Panc1 (cell line): ENCODE results near the gene JMJD1C. TPM values are rescaled to one million over a fixed set of nuclear protein-coding genes. Genes with fewer than 3 reads are reported as not detected.

ENCODE experiments used
- ATAC-seq: fragments of 200-7000 bp; cut with Tn5 transposase; 2 replicates; pipeline ENCODE4 v1.9.1; 2020; ENCODE audit warnings: mild to moderate bottlenecking, moderate library complexity
- BruUV-seq: library from RNA; stranded (reverse); fragments of 400-500 nt; replicated peaks from 2 replicates; lab custom pipeline; 2021; lab: Mats Ljungman, UMichigan
- CTCF ChIA-PET: fragments of 300-600 bp; sonication (Branson Sonifier 250); formaldehyde crosslinking; loops from one replicate; lab custom pipeline; 2022; ENCODE audit warnings: antibody characterized with exemption; lab: Charles Lee
- POLR2A ChIA-PET: fragments of 300-600 bp; sonication (Branson Sonifier 250); formaldehyde crosslinking; loops from one replicate; lab custom pipeline; 2022; ENCODE audit warnings: antibody characterized with exemption; lab: Charles Lee
- DNase-seq: peaks from one replicate; pipeline ENCODE4 v3.0.0-alpha.2; 2010; ENCODE audit warnings: low read depth, low spot score
- H3K27ac ChIP-seq: 2 replicates; pipeline ENCODE4 v1.5.1; 2011; ENCODE audit warnings: mild to moderate bottlenecking, low read length, inconsistent platforms
- H3K27me3 ChIP-seq: fragments of 200-500 bp; sonication (Bioruptor generic); 2 replicates; pipeline ENCODE4 v1.6.0; 2014; ENCODE audit warnings: low read length, inconsistent platforms; ENCODE audit not compliant: control insufficient read depth, insufficient read depth
- H3K36me3 ChIP-seq: fragments of 200-500 bp; sonication (Bioruptor generic); 2 replicates; pipeline ENCODE4 v1.5.1; 2014; ENCODE audit warnings: inconsistent platforms, mild to moderate bottlenecking, low read length, moderate library complexity; ENCODE audit not compliant: control insufficient read depth, insufficient read depth
- H3K4me1 ChIP-seq: 2 replicates; pipeline ENCODE4 v1.5.1; 2011; ENCODE audit warnings: inconsistent platforms, mild to moderate bottlenecking, low read length, moderate library complexity; ENCODE audit not compliant: control insufficient read depth, insufficient read depth
- H3K4me3 ChIP-seq, 2 experiments: 2 replicates each; pipeline ENCODE4 v1.5.1; 2011 to 2012; ENCODE audit warnings: low read depth in 2 of 2, low read length in 2 of 2, mild to moderate bottlenecking in 2 of 2, inconsistent platforms in 1 of 2, moderate library complexity in 1 of 2
- H3K9me3 ChIP-seq: fragments of 200-500 bp; sonication (Bioruptor generic); 2 replicates; pipeline ENCODE4 v1.5.1; 2014; ENCODE audit warnings: low read depth, mild to moderate bottlenecking, inconsistent platforms, low read length, moderate library complexity; ENCODE audit not compliant: control insufficient read depth, insufficient read depth
- POLR2AphosphoS5 ChIP-seq: IDR thresholded peaks from 2 replicates; pipeline ENCODE4 v1.6.1; 2012; ENCODE audit warnings: mild to moderate bottlenecking, low read depth, low read length, moderate library complexity
- SIN3A ChIP-seq: IDR thresholded peaks from 2 replicates; pipeline ENCODE4 v1.6.1; 2012; ENCODE audit warnings: low read depth, mild to moderate bottlenecking, low read length, moderate library complexity, borderline replicate concordance; ENCODE audit not compliant: insufficient read depth
- TCF7L2 ChIP-seq: IDR thresholded peaks from 2 replicates; pipeline ENCODE4 v1.6.1; 2011; ENCODE audit warnings: mild to moderate bottlenecking, low read depth, low read length, inconsistent platforms
- in situ Hi-C: cut with HindIII; loops from 2 replicates; pipeline ENCODE4 v1.10.0; 2016; ENCODE audit warnings: low sequenced_read_pairs, low pct_unique_long_range_greater_than_20kb
- intact Hi-C: fragments of 100-400 bp; cut with micrococcal nuclease; formaldehyde crosslinking; loops from one replicate; pipeline ENCODE4 v1.10.0; 2022; ENCODE audit not compliant: unreplicated experiment
- total RNA-seq: library from RNA; stranded (reverse); gene quantifications from one replicate; pipeline ENCODE4 v1.2.1, GENCODE V29; 2021; ENCODE audit not compliant: unreplicated experiment
- TF ChIP-seq, protein P1 (sequence below): fragments of 450-650 bp; IDR thresholded peaks from 2 replicates; pipeline ENCODE4 v1.5.1; 2017; ENCODE audit warnings: mild to moderate bottlenecking
- TF ChIP-seq, protein P2 (sequence below), 2 experiments: IDR thresholded peaks; 2 replicates each; pipeline ENCODE4 v1.6.1; 2011 to 2012; ENCODE audit warnings: low read depth in 2 of 2, control low read depth in 1 of 2, low read length in 1 of 2, mild to moderate bottlenecking in 1 of 2, moderate library complexity in 1 of 2; ENCODE audit not compliant: insufficient read depth in 1 of 2

JMJD1C gene
- total RNA-seq, 1 experiment from 2014 or later, result 88.3 TPM

DNA sequence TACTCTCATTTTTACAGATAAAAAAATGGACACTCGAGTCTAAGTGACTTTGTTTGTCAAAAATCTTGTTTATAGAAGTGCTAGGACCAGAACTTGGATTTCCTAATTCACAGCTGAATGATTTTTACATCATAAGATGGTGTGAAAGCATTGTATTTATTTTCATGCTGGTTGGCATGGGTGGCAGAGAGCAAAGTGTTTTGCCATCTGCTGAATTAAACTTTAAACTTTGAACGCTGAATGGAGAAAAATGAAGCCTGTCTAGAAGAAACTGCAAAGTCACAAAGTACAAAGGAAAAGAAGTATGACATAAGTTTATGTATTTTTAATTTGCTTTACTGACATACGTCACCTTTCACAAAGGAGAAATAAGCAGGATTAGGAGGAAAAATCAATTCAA is 190.7 kb downstream of the JMJD1C start:
- ATAC-seq (no peak), DNase-seq (no peak)
- Histone ChIP-seq H3K27me3 (no peaks in the 10 kb centered on the region), H3K9me3 (no peaks in the 10 kb centered on the region), H3K4me1 (peaks cover 6% of the 10 kb centered on the region), H3K36me3 (no peaks in the 10 kb centered on the region), H3K4me3 (no peak overlapping the region), H3K27ac (no peak overlapping the region)
- in situ Hi-C loops (no loop called here), intact Hi-C loops (no loop called here)
- ChIA-PET POLR2A (no interaction called here), CTCF (no interaction called here)
- TF ChIP-seq TCF7L2 (no peak), POLR2AphosphoS5 (no peak), SIN3A (no peak)
- TF ChIP-seq, protein P1, sequence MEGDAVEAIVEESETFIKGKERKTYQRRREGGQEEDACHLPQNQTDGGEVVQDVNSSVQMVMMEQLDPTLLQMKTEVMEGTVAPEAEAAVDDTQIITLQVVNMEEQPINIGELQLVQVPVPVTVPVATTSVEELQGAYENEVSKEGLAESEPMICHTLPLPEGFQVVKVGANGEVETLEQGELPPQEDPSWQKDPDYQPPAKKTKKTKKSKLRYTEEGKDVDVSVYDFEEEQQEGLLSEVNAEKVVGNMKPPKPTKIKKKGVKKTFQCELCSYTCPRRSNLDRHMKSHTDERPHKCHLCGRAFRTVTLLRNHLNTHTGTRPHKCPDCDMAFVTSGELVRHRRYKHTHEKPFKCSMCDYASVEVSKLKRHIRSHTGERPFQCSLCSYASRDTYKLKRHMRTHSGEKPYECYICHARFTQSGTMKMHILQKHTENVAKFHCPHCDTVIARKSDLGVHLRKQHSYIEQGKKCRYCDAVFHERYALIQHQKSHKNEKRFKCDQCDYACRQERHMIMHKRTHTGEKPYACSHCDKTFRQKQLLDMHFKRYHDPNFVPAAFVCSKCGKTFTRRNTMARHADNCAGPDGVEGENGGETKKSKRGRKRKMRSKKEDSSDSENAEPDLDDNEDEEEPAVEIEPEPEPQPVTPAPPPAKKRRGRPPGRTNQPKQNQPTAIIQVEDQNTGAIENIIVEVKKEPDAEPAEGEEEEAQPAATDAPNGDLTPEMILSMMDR, result no peak
- TF ChIP-seq, protein P2, sequence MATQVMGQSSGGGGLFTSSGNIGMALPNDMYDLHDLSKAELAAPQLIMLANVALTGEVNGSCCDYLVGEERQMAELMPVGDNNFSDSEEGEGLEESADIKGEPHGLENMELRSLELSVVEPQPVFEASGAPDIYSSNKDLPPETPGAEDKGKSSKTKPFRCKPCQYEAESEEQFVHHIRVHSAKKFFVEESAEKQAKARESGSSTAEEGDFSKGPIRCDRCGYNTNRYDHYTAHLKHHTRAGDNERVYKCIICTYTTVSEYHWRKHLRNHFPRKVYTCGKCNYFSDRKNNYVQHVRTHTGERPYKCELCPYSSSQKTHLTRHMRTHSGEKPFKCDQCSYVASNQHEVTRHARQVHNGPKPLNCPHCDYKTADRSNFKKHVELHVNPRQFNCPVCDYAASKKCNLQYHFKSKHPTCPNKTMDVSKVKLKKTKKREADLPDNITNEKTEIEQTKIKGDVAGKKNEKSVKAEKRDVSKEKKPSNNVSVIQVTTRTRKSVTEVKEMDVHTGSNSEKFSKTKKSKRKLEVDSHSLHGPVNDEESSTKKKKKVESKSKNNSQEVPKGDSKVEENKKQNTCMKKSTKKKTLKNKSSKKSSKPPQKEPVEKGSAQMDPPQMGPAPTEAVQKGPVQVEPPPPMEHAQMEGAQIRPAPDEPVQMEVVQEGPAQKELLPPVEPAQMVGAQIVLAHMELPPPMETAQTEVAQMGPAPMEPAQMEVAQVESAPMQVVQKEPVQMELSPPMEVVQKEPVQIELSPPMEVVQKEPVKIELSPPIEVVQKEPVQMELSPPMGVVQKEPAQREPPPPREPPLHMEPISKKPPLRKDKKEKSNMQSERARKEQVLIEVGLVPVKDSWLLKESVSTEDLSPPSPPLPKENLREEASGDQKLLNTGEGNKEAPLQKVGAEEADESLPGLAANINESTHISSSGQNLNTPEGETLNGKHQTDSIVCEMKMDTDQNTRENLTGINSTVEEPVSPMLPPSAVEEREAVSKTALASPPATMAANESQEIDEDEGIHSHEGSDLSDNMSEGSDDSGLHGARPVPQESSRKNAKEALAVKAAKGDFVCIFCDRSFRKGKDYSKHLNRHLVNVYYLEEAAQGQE (IDR thresholded peaks at IDR 0.05; ENCODE audit: insufficient read depth in 1 of 2, low read depth in 2 of 2, low read length in 1 of 2), result no peak
- TSS peak; percentile 10 for BruUV-seq

DNA sequence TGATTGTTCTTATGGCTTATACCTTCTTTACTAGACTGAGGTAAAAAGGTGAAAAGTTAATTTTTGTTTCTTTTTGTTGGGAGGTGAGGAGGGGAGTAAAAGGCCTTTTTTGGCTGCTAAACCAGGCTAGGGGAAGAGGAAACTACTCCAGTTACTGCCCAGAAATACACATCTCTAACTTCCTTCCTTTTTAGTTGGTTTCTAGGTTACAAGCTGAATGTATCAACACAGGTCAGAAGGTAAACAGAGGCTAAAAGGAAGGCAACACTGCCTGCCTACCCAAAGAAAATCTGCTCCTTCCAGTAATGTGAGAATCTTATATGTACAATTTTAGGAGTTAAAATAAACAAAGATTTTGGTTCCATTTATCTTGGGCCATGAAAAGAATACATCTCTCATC is 192.2 kb downstream of the JMJD1C start:
- no peak for ATAC-seq
- TF ChIP-seq POLR2AphosphoS5 (no peak), TCF7L2 (no peak), SIN3A (no peak)
- TF ChIP-seq, protein P1, result no peak
- TF ChIP-seq, protein P2 (IDR thresholded peaks at IDR 0.05; ENCODE audit: insufficient read depth in 1 of 2, low read depth in 2 of 2, low read length in 1 of 2), result no peak
- ChIA-PET POLR2A (no interaction called here), CTCF (interaction anchor here (0.6 kb wide), 1 partner anchor 16 kb away, joined by 3 read pairs; no protein-coding TSS in a partner anchor)
- no peak overlapping the region for H3K4me3 ChIP-seq
- H3K4me1 ChIP-seq, result peaks cover 13% of the 10 kb centered on the region
- intact Hi-C loops (no loop called here), in situ Hi-C loops (no loop called here)
- no peaks in the 10 kb centered on the region for H3K27me3 ChIP-seq
- BruUV-seq, result no TSS peak
- no peak for DNase-seq
- H3K27ac ChIP-seq, result no peak overlapping the region
- no peaks in the 10 kb centered on the region for H3K36me3 ChIP-seq
- no peaks in the 10 kb centered on the region for H3K9me3 ChIP-seq
